ENCODE measurements around the gene PUM1.

DNA sequence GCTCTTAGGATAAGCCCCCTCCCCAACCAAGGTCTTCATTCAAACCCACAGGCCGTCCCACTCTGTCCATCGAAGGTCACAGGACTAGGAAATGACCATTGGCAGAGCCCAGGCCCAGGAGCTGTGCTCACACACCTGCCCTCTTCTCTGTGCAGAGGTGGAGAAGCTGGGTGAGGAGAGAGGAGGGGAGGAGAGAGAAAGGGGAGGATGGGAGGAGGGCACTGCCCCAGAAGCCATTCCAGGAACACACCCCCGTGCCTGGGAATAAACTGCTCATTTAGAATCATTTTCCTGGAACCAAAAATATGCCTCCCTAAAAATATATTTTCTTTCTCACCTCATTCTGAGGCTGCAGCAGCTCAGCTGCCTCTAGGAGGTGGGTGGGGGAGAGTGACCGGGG lies 150.6 kb downstream of the PUM1 start:
- TF ChIP-seq, protein P1, sequence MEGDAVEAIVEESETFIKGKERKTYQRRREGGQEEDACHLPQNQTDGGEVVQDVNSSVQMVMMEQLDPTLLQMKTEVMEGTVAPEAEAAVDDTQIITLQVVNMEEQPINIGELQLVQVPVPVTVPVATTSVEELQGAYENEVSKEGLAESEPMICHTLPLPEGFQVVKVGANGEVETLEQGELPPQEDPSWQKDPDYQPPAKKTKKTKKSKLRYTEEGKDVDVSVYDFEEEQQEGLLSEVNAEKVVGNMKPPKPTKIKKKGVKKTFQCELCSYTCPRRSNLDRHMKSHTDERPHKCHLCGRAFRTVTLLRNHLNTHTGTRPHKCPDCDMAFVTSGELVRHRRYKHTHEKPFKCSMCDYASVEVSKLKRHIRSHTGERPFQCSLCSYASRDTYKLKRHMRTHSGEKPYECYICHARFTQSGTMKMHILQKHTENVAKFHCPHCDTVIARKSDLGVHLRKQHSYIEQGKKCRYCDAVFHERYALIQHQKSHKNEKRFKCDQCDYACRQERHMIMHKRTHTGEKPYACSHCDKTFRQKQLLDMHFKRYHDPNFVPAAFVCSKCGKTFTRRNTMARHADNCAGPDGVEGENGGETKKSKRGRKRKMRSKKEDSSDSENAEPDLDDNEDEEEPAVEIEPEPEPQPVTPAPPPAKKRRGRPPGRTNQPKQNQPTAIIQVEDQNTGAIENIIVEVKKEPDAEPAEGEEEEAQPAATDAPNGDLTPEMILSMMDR (IDR thresholded peaks at IDR 0.05), result no peak
- no peak for TF ChIP-seq POLR2A (IDR thresholded peaks at IDR 0.05)

Measured in right lobe of liver (tissue), 4 donors.